Activated CD8-positive, alpha-beta memory T cell treated with anti-CD3 and anti-CD28 coated beads, Interleukin-2, amount 10 ng/mL, durations not matched to agents 7 days and 5 days (primary cell): ENCODE results near the gene TIMM9. TPM values are rescaled to one million over a fixed set of nuclear protein-coding genes. Genes with fewer than 3 reads are reported as not detected.
"Not testable (repeated sequence)": the region's sequence is repeated elsewhere in the genome, so short reads cannot be mapped to it uniquely, and the experiment has no call there.

Experiments
- ATAC-seq: fragments of 150-1000 bp; cut with Tn5 transposase; one replicate; pipeline ENCODE4 v1.10.0; 2021; ENCODE audit warnings: moderate library complexity
- CTCF ChIA-PET: fragments of 350-600 bp; sonication (Branson Sonifier 250); formaldehyde crosslinking; loops from one replicate; lab custom pipeline; 2021; ENCODE audit warnings: antibody characterized with exemption; lab: Charles Lee
- DNase-seq: peaks from one replicate; pipeline ENCODE4 v3.0.0-alpha.2; 2020
- H3K27ac Mint-ChIP-seq: one replicate; pipeline ENCODE4 v1.8.0; 2021; ENCODE audit warnings: mild to moderate bottlenecking, mixed read lengths
- H3K27me3 Mint-ChIP-seq: one replicate; pipeline ENCODE4 v1.8.0; 2021; ENCODE audit warnings: mixed read lengths
- H3K36me3 Mint-ChIP-seq: one replicate; pipeline ENCODE4 v1.8.0; 2021; ENCODE audit warnings: mild to moderate bottlenecking, mixed read lengths
- H3K4me1 Mint-ChIP-seq: one replicate; pipeline ENCODE4 v1.8.0; 2021; ENCODE audit warnings: mixed read lengths
- H3K4me3 Mint-ChIP-seq: one replicate; pipeline ENCODE4 v1.8.0; 2021; ENCODE audit warnings: mild to moderate bottlenecking, moderate library complexity, mixed read lengths
- H3K9me3 Mint-ChIP-seq: one replicate; pipeline ENCODE4 v1.8.0; 2022; ENCODE audit warnings: low read depth, mixed read lengths
- total RNA-seq, 2 experiments: library from RNA; stranded (reverse); gene quantifications; one replicate each; pipeline ENCODE4 v1.2.3, GENCODE V29; 2021

Gene TIMM9
- total RNA-seq, 2 experiments from 2014 or later, result 29.4 to 44.3 TPM

- ATAC-seq, result no peak
- CTCF ChIA-PET, result no interaction called here
Measured at GRCh38 chr14:58390830-58391229, 36.5 kb downstream of the TIMM9 start.

GRCh38 chr14:58376791-58377190 is 50.5 kb downstream of the TIMM9 start:
- CTCF ChIA-PET, result interaction anchor here (1.3 kb wide), 1 partner anchor 25 kb away, joined by 3 read pairs; no protein-coding TSS in a partner anchor

More at GRCh38 chr14:58390830-58391229, 36.5 kb downstream of the TIMM9 start:
- Mint-ChIP-seq H3K27me3 (no peaks in the 10 kb centered on the region), H3K9me3 (no peaks in the 10 kb centered on the region), H3K4me3 (no peak overlapping the region), H3K27ac (no peak overlapping the region), H3K36me3 (no peaks in the 10 kb centered on the region), H3K4me1 (peaks cover 5% of the 10 kb centered on the region)
- no peak for DNase-seq

GRCh38 chr14:58368956-58369355 is 58.4 kb downstream of the TIMM9 start:
- DNase-seq (no peak), ATAC-seq (no peak)
- H3K4me1 Mint-ChIP-seq, result peaks cover 5% of the 10 kb centered on the region
- H3K4me3 Mint-ChIP-seq, result no peak overlapping the region
- CTCF ChIA-PET, result no interaction called here
- H3K9me3 Mint-ChIP-seq, result no peaks in the 10 kb centered on the region
- no peak overlapping the region for H3K27ac Mint-ChIP-seq
- peaks cover 34% of the 10 kb centered on the region for H3K36me3 Mint-ChIP-seq
- no peaks in the 10 kb centered on the region for H3K27me3 Mint-ChIP-seq

More at GRCh38 chr14:58376791-58377190, 50.5 kb downstream of the TIMM9 start:
- H3K27ac Mint-ChIP-seq, result no peak overlapping the region
- H3K4me3 Mint-ChIP-seq, result no peak overlapping the region
- no peaks in the 10 kb centered on the region for H3K9me3 Mint-ChIP-seq
- no peak for DNase-seq
- H3K27me3 Mint-ChIP-seq, result no peaks in the 10 kb centered on the region
- no peaks in the 10 kb centered on the region for H3K4me1 Mint-ChIP-seq
- H3K36me3 Mint-ChIP-seq, result peaks cover 31% of the 10 kb centered on the region
- no peak for ATAC-seq

GRCh38 chr14:58367296-58367695 is 60.0 kb downstream of the TIMM9 start:
- Mint-ChIP-seq H3K36me3 (peaks cover 34% of the 10 kb centered on the region), H3K27me3 (no peaks in the 10 kb centered on the region), H3K9me3 (no peaks in the 10 kb centered on the region), H3K4me1 (peaks cover 5% of the 10 kb centered on the region), H3K27ac (no peak overlapping the region), H3K4me3 (no peak overlapping the region)
- DNase-seq (no peak), ATAC-seq (no peak)
- CTCF ChIA-PET, result no interaction called here

- H3K4me3 Mint-ChIP-seq, result no peak overlapping the region
- H3K36me3 Mint-ChIP-seq, result peaks cover 38% of the 10 kb centered on the region
- no peaks in the 10 kb centered on the region for H3K27me3 Mint-ChIP-seq
- no peaks in the 10 kb centered on the region for H3K9me3 Mint-ChIP-seq
- no peak overlapping the region for H3K27ac Mint-ChIP-seq
- CTCF ChIA-PET, result no interaction called here
- ATAC-seq (no peak), DNase-seq (no peak)
- peaks cover 5% of the 10 kb centered on the region for H3K4me1 Mint-ChIP-seq
Measured at GRCh38 chr14:58364316-58364715, 63.0 kb downstream of the TIMM9 start.

- CTCF ChIA-PET, result no interaction called here
- no peaks in the 10 kb centered on the region for H3K27me3 Mint-ChIP-seq
- ATAC-seq (peak; percentile 72), DNase-seq (no peak)
- no peak overlapping the region for H3K4me3 Mint-ChIP-seq
- peaks cover 5% of the 10 kb centered on the region for H3K4me1 Mint-ChIP-seq
- H3K27ac Mint-ChIP-seq, result no peak overlapping the region
- peaks cover 35% of the 10 kb centered on the region for H3K36me3 Mint-ChIP-seq
- H3K9me3 Mint-ChIP-seq, result no peaks in the 10 kb centered on the region
Measured at GRCh38 chr14:58362798-58363412, 64.4 kb downstream of the TIMM9 start.

- DNase-seq, H3K9me3 Mint-ChIP-seq, H3K4me1 Mint-ChIP-seq, H3K27ac Mint-ChIP-seq, H3K4me3 Mint-ChIP-seq, H3K27me3 Mint-ChIP-seq, ATAC-seq: not testable (repeated sequence)
- CTCF ChIA-PET, result interaction anchor here (2.1 kb wide), 1 partner anchor 10 kb away, joined by 4 read pairs; no protein-coding TSS in a partner anchor
- H3K36me3 Mint-ChIP-seq, result peaks cover 28% of the 10 kb centered on the region
Measured at GRCh38 chr14:58362272-58362671, 65.1 kb downstream of the TIMM9 start.

Other genes starting within 250 kb of the TIMM9 start
- gene ACTR10, start 227.4 kb downstream of the TIMM9 start, total RNA-seq, result 10 to 100 TPM; 36.5 to 40.2 TPM
- gene PSMA3, start 182.7 kb downstream of the TIMM9 start, total RNA-seq, result 100 to 1,000 TPM; 284 to 312 TPM
- 10 to 100 TPM; 32.2 to 35.8 TPM for gene ARID4A, start 129.0 kb downstream of the TIMM9 start, total RNA-seq
- gene TOMM20L, start 31.6 kb downstream of the TIMM9 start, total RNA-seq, result not detected
- gene KIAA0586, start 188 bp upstream of the TIMM9 start, total RNA-seq, result 10 to 100 TPM; 24.1 to 27.7 TPM
- gene DACT1, start 210.4 kb upstream of the TIMM9 start, total RNA-seq, result under 1 TPM in 1 of 2 experiments, not detected in 1; 0.21 TPM